GM03348 (cell line): Measurements from ENCODE around the gene LMX1B.

Experiments used
- DNase-seq: peaks from one replicate; pipeline ENCODE4 v3.0.0; 2012; ENCODE audit warnings: low spot score

Gene LMX1B

DNA sequence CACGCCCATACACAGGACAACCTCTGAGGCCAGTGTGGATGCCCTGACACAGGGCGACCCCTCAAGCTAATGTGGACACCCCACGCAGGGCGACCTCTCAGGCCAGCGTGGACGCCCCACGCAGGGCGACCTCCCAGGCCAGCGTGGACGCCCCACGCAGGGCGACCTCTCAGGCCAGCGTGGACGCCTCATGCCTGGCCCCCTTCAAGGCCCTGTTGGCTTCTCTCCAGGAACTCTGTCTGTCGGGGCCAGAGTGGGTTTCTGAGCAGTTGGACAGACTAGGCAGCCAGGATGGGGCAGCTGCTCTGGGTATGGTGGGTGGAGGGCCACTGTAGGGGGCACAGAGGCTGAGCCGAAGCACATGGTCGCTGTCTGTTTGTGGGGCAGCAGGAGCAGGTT, 47.4 kb downstream of the LMX1B start:
- no peak for DNase-seq

DNA sequence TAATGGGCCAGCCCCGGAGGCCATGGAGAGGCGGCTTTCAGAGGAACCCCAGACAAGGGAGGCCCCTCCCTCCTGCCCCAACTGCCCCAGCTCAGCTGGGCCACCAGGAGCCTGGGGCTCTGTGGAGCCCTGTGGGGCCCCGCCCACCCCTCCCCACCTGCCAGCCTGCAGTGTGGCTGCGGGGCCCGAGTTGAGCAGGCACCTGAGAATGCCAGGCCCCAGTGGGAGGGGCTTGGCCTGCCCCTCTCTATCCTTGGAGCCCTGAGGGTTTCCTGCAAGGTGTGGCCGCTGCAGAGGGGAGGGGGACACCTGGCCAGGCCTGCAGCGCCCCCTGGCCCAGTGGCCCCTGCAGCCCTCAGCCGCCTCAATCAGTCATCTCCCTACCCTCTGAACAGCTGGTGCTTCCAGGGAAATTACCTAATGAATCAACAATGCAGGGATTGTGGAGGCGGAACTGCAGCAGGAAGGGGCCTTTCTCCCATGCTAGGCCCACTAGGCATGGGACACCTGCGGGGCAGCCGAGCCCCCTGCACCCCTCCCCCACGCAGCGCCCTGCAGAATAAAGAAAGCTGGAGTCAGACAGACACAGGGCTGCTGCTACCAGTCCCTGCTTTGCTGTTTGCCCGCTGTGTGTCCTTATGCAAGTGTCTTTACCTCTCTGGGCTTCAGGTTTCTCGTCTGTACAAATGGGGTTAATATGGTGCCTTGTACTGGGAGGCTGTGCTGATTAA, 48.0 kb downstream of the LMX1B start:
- DNase-seq: no peak

DNA sequence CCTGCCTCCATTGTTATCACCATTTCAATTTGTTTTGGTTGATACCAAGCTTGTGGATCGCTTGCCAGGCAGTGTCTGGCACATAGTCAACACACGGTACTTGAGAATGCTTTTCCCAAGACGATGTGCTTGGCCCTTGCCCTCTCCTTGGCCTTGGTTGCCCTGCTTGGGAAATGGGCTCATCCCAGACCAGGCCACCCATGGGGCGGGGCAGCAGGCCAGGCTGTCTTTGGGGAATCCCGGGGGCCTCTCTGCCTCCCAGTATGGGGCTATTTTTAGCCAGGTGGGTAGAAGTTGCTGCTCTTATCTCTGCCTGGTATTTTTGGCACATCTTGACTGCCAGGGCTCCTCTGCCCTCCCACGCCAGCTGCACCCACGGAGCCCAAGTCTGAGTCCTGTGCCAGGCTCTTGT, 49.9 kb downstream of the LMX1B start:
- DNase-seq: no peak

DNA sequence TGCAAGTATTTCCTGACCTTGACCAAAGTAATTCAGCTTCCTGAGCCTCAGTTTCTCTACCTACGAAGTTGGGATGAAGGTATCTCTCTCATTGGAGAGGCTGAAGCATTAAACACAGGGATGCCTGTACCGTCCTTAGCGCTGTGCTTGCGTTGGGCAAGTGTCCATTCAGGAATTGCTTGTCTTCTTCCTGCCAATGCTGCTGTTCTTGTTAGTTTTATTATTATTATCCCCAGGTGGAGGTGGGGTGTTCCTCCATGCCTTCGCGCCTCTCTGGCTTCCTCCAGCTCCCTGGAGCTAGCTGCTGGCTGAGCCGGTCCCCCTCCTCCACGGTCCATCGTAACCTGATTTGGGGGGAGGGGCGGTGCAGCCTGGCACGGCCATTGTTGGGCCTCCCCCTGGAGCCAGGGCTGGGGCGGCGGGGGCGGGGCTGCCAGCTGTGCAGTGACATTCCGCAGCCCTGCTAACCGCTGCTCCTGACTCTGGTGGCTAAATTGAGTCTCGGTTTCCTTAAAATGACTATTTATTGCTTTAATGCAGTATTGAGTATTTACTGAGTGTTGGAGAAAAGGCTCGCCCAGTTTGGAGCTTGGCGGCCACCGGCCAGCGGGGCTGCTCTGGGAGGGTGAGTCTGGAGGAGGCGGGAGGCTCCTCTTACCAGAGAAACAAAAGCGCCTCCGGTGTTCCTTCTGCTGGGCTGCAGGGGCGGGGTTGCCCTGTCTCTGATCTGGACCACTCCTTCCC, 51.3 kb downstream of the LMX1B start:
- DNase-seq: no peak

DNA sequence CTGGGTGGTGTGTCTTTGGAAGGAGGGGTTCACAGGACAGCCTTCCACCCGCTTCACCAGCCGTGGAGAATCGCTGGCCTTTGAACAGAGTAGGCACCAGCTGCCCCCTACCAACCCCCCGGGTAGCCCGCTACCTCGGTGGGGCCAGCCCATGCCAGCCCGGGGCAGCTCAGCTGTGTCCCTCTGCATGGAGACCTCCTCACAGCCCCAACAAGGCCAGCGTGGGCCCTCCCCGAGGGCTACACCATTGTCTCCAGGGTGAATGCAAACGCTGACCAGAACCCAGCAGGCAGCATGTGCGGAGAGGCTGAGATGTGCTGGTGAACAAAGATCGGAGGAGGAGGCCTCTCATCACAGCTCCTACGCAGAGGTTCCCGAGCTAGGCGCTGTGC, 51.9 kb downstream of the LMX1B start:
- DNase-seq: no peak

DNA sequence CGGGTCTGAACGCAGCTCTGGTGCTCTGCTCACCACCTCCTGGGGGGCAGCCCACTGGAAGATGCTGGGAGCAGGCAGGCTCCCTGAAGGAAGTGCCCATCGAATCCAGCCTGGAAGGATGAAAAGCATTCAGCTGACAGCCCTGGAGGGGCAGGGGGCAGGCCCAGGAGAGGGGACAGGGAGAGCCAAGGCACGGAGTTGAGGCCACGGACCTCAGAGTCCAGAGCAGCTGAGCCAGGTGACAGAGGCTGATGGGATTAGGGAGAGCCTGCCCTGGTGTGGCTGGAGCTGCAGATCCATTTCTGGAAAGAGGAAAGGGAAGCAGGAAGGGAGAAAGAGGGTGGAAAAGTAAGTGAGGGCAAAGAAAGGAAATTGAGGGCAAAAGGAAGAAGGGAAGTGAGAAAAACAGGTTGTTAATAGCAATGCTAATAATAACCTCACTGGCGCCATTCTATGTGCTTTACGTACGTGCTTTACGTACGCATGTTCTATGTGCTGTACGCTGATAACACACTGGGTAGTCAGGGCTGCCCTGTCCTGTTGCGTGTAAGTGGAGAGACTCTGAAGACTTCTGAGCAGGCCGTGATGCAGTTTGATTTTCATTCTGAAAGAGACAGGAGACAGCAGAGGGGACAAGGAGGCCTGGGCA, 52.6 kb downstream of the LMX1B start:
- no peak for DNase-seq

DNA sequence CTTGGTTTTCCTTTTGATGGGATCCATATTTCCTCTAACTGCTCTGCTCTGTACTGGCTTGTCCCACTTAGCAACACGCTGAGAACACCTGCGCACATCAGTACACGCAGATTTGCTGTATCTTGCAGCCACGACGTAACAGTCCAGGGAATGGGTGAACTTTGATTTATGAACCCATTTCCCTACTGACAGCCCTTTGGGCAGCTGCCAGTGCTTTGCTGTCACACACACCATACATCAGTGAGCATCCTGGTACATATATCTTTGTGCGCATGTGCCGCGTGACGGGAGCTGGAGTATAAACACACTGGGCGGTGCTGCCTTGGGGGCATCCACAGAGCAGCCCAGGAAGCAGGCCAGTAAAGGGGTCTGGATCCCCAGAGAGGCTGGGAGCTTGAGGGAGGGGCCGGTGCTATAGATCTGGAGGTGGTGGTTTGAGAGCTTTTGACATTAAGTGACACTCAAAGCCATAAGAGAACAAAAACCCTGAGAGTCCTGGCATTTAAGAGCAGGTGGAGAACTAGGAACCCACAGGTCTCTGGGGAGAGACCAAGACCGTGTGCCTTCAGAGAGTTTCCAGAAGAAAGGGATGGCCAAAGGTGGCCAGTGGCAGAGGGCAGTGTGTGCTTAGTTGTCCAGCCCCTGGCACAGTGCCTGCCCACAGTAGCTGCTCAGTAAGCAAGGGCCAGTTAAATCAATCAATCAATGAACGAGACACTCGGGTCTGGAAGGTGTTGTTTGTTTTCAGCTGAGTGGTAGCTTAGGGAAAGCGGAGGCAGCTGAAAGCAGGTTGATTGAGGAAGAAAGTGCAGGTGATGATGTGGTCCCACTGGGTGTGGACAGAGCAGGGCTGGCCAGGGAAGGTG, 53.7 kb downstream of the LMX1B start:
- DNase-seq: no peak

DNA sequence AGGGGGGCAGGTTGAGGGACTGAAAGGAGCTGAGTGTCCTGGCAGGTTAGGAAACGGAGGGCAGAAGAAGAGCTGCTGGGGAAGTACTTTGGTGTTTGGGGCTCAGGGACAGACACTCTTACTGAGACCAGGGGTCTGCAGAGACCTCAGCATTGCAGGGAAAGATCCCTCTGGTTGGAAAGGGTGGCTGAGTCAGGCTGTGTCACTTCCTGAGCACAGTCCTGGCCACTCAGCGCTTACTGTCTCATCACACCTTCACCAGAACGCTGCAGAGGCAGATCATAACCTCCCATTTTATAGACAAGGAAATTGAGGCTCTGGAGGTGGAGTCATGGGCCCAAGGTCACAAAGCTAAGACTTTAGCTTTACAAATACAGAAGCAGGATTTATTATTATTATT, 54.3 kb downstream of the LMX1B start:
- DNase-seq: no peak

DNA sequence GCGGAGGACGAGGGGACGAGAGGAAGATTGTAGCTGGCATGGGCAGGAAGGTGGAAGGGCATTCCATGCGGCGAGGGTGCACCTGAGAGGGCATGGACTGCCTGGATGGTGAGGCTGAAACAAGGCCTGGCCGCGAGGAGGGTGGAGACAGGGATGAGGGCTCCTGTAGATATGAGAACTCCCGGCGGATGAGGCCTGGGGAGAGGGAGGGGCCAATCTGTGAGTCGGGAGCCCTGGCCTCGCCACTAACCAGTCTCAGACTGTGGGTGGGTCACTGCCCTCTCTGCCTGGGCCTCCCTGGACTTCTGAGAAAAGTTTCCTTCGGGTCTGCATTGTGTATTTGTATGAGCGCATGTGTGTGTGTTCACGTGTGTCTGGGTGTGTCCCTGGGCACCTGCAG, 55.4 kb downstream of the LMX1B start:
- DNase-seq: no peak

DNA sequence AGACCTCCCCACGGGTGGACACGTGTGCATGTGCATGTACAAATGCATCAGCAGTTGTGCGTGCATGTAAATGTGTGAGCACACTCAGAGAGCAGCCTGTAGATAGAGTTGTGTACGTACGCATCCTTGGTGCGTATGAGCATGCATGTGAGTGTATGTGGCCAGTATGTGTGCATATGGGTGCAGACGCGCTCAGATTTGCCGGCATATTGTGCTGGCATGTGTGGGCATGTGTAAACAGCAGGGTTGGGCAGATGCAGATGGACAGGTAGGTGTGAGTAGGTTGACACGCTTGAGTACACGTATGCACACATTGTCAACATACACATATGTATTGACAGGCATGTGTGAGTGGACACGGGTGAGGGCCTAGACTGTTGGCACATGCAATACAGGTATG, 56.5 kb downstream of the LMX1B start:
- no peak for DNase-seq

DNA sequence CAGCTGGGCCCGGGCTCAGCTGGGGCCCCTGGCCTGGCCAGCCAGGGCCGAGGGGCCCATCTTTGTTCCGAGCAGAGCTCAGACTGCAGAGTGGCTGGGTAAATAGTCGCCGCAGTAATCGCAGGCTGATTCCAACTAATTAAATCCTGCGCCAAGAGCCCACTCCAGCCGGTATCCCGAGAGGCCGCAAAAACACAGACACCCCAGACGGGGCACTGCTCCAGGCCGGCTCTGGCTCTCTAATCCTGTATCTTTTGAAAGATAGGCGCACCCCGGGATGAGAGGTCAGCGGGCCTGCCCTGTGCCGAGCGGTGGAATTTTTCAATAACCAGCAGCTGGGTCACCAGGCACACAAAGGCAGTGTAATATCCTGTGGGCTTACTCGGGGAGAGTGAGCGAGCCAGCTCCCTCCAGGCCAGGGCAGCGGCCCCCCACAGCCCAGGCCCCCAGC, 57.7 kb downstream of the LMX1B start:
- no peak for DNase-seq

DNA sequence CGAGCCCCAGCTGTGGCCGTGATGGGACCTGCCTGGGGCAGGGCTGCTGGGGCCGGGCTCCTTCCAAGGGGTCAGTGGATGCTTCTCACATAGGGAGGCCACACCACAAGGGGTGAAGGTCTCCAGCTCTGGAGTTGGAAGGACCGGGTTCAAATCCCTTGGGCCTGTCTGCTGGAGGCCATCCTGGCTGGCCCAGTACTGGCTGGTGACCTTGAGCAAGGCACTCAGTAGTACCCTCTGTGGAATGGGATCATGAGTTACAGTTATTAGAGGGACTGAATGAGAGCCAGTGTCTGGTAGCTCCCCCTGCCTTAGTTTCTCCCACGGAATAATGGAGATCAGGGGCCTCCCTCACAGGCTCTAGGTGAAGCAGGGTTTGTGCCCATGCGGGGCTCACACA, 58.3 kb downstream of the LMX1B start:
- no peak for DNase-seq

DNA sequence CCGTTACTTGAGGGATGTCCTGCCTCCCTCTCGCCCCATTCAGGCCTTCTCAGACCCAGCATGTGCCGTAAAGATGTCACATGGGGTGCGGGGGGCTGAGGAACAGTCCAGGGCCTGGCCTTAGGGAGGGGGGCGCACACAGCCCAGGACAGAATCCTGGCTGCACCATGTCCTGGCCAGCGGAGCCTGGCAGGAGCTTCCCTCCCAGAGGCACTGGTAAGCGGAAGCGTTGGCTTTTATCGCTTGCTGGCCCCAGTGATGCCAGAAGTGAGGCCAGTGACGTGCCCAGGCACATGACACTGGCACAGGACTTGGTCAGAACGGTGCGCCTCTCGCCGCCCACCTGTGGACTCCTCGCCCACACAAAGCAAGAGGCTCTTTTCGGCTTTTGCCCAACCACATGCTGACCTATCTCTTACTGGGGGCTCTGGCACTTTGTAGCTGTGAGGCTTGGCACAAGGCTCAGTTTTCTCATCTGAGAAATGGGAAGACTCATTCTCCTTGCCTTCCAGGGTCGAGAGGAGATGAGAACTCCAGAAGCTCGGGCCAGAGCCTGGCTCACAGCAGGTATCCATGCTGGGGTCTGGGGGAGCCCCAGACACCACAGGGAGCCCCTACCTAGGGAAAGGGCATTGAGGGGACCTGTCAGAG, 59.0 kb downstream of the LMX1B start:
- no peak for DNase-seq

DNA sequence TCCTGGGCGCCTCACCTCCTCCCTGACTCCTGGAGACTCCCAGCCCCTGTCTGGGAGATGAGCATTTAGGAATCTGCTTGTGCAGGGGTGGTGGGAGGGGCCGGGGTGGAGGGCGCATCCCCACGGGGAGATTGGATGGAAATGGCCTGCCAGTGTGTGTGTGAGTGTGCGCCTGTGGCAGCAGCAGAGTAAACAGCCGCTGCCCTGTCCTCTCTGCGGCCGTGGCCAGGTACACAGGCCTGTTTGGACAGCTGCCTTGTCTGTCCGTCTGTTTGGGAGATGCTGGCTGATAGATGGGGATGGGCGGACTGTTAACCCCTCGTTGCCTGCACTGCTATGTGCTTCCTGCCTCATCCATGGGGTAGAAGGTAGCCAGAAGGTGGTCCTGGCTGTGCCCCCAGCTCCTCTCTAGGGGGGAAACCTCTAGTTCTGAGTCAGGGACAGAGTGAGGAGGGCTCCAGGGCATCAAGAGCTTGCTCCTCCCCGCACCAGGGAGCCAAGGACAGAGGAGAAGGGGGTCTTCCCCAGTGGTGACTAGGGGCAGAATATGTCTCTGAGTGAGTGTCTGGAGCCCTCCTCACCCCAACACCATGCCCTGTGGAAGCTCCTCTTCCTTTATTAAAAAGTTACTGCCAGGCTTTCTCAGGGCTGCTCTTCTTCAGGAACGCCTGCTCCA, 60.1 kb downstream of the LMX1B start:
- no peak for DNase-seq

DNA sequence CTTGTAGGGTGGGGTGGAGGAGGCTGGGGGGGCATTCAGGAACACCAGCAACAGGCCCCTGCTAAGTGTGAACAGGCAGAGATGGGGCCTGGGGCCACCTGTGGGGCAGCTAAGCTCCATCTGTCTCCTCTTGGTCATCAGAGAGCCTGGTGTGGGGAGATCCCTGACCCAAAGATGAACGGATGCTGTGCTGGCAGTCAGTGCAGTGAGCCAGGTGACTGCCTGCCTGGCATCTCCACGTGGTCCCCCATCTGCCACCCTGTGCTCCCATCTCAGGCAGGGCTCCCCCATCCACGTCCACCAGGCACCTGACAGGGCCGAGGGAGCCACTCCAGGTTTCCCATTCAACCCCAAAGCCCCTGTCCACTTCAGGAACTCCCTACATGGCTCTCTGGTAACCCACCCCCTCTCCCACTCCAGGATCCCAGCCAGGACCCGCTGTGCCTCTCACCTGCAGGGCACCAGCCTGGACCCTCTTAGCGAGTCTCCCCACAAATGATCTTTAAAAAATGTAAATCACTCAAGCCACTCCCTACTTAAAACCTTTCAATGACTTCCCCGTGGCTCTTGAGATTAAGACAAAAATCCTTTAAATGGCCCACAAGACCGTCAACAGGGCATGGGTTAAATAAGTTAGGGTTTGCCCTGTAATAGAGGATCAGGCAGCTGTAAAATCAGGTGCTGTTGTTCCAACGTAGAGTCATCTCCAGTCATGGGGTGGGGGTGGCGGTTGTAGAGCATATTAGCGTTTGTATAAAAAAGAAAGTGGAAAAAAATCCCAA, 60.8 kb downstream of the LMX1B start:
- no peak for DNase-seq

DNA sequence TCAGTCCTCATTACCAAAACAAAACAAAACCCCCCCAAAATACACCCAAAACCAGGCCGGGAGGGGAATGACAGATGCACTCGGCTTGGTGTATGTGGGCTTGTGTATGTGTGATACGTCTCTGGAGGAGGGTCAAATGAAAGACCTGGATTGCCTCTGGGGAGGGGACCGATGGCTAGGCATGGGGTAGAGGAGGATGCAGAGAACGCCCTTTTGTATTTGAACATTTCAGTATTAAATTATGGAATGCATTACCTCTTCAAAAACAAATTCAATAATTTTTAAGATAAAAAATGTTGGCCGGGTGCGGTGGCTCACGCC, 61.4 kb downstream of the LMX1B start:
- DNase-seq: no peak

DNA sequence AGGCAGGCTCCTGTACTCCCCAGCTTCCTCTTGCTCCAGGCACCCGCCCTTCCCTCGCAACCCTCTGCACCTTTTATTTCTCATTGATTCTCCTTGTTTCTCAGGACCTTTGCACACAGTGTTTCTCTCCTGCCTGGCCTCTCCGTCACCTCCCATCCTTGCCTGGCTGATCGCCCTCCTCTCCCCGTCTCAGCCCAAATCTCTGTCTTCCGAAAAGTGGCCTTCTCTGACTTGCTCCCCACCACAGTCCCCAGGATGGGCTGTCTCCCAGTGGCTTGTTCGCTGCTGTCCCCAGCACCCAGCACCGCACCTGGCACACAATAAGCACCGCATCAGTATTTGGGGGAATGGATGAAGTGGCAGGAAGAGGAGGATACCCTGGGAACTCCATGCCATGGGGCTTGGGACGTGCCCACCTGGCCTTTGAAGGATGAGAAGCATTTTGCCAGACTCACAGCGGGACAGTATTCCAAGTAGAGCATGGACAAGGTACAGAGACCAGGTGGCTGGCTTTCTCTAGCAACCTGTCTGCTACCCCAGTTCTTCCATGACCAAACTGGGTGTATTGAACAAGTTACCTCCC, 62.5 kb downstream of the LMX1B start:
- DNase-seq: no peak

DNA sequence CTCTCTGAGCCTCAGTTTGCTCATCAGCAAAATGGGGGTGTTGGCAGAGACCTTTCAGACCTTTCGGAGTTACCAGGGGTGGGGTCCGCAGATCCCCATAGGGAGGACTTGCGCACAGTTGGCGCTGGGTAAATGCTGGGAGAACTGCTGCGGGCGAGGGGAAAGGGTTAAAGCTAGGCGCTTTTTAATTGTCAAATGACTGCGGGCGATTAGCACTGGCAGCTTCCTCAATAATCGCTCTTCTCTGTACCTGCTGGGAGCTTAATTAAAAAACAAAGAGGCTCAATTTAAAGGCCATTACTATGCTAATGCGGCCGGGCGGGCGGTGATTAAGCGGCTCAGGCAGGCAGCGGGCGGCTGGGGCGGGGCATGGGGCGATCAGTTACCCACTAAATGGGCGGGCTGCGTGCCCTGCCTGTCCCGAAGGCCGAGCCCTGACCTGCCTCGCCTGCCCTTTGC, 63.0 kb downstream of the LMX1B start:
- no peak for DNase-seq

DNA sequence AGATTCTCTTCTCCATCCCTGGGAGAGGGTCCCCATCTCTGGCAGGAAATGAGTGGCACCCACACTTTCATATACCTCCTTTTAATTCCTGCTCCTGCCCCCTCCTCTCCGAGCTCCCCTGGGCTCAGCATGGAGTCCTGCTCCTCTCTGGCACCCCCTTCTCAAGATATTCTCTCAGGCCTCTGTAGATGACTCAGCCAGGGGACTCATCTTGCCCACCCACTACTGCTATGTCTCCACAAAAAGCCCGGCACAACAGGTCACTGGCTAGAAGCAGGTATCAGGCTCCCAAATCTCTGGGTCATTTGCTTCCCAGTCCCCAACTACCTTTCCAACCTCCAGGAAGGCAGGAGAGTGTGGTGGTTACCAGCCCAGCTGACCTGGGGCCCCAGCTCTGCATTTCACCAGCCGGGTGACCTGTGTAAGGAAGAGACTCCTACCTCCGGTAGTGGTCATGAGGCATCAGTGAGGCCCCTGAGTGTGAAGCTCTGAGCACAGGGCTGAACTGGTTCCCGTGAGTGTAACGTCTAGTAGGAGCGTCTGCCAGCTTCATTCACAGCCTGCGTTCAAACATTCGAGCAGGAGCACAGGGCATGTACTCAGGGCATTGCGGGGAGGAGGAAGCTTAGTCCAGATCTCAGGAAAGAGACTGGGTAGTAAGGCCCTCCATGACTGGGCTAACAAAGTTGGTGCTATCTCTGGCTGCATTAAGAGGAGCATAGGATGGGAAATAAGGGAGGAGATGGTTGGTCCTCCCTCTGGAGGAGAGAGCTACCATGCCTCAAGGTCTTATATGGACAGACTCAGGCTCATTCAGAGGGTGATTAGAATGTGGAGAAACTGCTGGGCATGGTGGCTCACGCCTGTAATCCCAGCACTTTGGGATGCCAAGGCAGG, 63.7 kb downstream of the LMX1B start:
- DNase-seq: no peak
